HG03378 (cell line): ENCODE data around the gene CDK5.
"Not testable (repeated sequence)": the region's sequence is repeated elsewhere in the genome, so short reads cannot be mapped to it uniquely, and the experiment has no call there.

Source experiments
- ATAC-seq: cut with Tn5 transposase; IDR thresholded peaks from one replicate; pipeline ENCODE4 v1.9.1; 2021; ENCODE audit warnings: mild to moderate bottlenecking, moderate library complexity; ENCODE audit not compliant: unreplicated experiment

Gene CDK5

GRCh38 chr7:151017370-151017952, 40.2 kb downstream of the CDK5 start:
- ATAC-seq = no peak

- no peak for ATAC-seq
These were observed 40.8 kb downstream of the CDK5 start for GRCh38 chr7:151016942-151017341.

GRCh38 chr7:151016505-151016904, 41.2 kb downstream of the CDK5 start:
- no peak for ATAC-seq

GRCh38 chr7:151015967-151016366, 41.7 kb downstream of the CDK5 start:
- ATAC-seq = no peak

GRCh38 chr7:151014950-151015349, 42.7 kb downstream of the CDK5 start:
- no peak for ATAC-seq

- ATAC-seq = no peak
These were observed 43.8 kb downstream of the CDK5 start for GRCh38 chr7:151013733-151014497.

GRCh38 chr7:151013356-151013732, 44.4 kb downstream of the CDK5 start:
- ATAC-seq = no peak

- ATAC-seq = no peak
These were observed 44.8 kb downstream of the CDK5 start for GRCh38 chr7:151012911-151013347.

GRCh38 chr7:151012031-151012692, 45.5 kb downstream of the CDK5 start:
- no peak for ATAC-seq

GRCh38 chr7:151011616-151012015, 46.1 kb downstream of the CDK5 start:
- not testable (repeated sequence) for ATAC-seq

- no peak for ATAC-seq
These were observed 46.6 kb downstream of the CDK5 start for GRCh38 chr7:151011097-151011409.

GRCh38 chr7:151010307-151011096, 47.2 kb downstream of the CDK5 start:
- no peak for ATAC-seq

- no peak for ATAC-seq
These were observed 47.7 kb downstream of the CDK5 start for GRCh38 chr7:151010037-151010306.

GRCh38 chr7:151009327-151010036, 48.2 kb downstream of the CDK5 start:
- no peak for ATAC-seq

- peak; percentile 66 for ATAC-seq
These were observed 49.0 kb downstream of the CDK5 start for GRCh38 chr7:151008511-151009323.

GRCh38 chr7:151008143-151008510, 49.6 kb downstream of the CDK5 start:
- ATAC-seq = no peak

GRCh38 chr7:151007469-151007898, 50.2 kb downstream of the CDK5 start:
- ATAC-seq = no peak

- ATAC-seq = no peak
These were observed 51.0 kb downstream of the CDK5 start for GRCh38 chr7:151006590-151007300.

GRCh38 chr7:151005566-151005965, 52.1 kb downstream of the CDK5 start:
- ATAC-seq = no peak
